ENCODE measurements around the gene SLC17A9.
"Not testable (repeated sequence)": the region's sequence is repeated elsewhere in the genome, so short reads cannot be mapped to it uniquely, and the experiment has no call there.

The SLC17A9 gene

DNA sequence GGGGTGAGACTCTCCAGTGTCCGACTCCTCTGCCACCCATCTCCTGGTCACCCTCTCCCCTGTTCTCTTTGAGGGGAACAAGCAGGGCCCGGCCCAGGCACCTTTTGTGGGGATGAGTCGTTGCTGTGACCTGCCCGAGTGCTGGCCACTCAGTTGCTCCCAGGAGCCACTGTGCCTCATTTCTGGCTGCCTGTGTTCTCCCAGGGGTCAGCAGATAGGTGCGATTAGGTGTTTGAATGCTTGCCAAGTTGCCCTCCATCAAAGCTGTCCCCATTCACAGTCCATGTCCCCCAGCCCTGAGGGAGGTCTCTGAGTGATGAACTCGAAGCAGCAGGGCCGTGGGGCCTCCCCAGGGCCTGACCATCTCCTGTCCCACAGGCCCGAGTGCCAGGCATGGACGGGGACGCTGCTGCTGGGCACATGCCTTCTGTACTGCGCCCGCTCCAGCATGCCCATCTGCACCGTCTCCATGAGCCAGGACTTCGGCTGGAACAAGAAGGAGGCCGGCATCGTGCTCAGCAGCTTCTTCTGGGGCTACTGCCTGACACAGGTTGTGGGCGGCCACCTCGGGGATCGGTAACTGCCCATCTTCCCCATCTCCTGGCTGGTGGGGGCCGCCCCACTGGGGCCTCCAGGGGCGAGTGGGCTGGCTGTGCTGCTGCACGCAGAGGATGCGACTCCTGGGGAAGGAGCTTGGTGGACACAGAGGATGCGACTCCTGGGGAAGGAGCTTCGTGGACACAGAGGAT lies 4.1 kb downstream of the SLC17A9 start:
- DNase-seq (ENCODE audit: low spot score) = no peak

DNA sequence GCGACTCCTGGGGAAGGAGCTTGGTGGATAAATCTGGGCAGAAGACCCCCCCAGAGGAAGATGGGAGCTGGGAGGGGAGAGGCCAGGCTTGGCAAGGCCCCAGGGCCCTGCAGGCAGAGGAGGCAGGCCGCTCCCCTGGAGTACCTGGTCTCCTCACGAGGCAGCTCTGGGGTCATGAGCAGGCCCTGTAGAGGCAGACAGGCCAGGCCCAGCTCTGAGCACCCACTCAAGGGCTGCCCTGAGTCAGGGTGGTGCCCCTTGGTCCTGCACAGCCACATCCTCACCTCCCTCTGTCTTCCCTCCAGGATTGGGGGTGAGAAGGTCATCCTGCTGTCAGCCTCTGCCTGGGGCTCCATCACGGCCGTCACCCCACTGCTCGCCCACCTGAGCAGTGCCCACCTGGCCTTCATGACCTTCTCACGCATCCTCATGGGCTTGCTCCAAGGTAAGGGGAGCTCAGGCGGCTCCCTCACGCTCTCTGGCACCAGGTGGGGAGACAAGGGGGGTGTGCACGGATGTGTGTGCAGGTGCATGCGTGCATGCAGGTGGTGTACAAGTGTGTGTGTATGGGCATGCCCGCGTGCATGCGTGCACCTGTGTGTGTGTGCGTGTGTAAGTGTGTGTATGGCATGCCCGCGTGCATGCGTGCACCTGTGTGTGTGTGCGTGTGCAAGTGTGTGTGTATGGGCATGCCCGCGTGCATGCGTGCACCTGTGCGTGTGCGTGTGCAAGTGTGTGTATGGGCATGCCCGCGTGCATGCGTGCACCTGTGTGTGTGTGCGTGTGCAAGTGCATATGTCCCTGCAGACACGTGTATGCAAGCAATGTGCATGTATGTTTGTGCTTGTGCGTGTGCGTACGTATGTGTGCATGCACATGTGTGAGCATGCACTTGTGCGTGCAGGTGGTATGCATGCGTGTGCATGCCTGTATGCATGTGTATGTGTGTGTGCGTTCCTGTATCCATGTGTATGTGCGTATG lies 4.9 kb downstream of the SLC17A9 start:
- DNase-seq (ENCODE audit: low spot score) = no peak

- DNase-seq (ENCODE audit: low spot score) = no peak
These were observed 6.0 kb downstream of the SLC17A9 start for GRCh38 chr20:62958388-62959100.

GRCh38 chr20:62959101-62959971 lies 6.8 kb downstream of the SLC17A9 start:
- DNase-seq (ENCODE audit: low spot score) = no peak

DNA sequence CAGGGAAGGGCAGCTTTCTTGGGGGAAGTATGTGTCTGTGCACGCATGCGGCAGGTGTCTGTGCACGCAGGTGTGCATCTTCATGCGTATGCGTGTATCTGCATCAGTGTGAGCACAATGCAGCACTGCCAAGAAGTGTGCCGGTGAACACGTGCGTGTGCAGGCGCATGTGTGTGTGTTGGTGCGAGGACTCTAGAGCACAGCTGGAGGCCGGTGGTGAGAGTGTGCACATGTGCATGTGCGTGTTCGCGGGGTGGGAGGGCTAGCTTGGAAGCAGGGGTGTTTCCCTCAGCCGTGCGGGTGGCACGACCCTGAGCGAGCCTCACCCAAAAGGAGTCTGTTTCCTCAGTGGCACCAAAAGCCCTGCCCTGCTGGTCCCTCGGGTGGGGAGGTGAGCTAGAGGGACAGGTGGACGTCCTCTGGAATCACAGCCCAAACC lies 7.5 kb downstream of the SLC17A9 start:
- DNase-seq (ENCODE audit: low spot score) = no peak

DNA sequence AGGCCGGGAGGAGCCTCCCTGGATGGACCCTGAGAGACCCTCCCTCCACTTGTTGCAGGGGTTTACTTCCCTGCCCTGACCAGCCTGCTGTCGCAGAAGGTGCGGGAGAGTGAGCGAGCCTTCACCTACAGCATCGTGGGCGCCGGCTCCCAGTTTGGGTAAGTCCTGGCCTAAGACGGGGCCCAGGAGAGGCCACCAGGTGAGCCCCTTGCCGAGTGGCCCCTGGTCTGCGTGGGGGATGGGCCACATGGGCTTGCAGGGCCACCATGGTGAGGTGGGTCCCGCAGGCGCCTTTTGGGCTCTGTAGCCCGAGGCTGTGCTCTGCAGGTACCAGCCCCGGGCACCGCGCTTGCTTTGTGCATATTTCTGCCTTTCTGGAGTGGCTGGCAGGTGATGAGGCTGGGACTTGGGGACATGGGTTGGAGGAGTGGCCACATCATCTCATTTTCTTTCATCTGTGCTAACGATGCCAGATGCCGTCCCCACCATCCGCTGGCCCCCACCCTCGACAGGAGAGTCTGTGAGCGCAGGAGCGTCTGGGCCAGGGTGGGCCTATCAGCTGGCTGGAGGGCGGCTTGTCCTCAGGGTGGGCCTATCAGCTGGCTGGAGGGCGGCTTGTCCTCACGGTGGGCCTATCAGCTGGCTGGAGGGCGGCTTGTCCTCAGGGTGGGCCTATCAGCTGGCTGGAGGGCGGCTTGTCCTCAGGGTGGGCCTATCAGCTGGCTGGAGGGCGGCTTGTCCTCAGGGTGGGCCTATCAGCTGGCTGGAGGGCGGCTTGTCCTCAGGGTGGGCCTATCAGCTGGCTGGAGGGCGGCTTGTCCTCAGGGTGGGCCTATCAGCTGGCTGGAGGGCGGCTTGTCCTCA lies 8.2 kb downstream of the SLC17A9 start:
- not testable (repeated sequence) for DNase-seq (ENCODE audit: low spot score)

DNA sequence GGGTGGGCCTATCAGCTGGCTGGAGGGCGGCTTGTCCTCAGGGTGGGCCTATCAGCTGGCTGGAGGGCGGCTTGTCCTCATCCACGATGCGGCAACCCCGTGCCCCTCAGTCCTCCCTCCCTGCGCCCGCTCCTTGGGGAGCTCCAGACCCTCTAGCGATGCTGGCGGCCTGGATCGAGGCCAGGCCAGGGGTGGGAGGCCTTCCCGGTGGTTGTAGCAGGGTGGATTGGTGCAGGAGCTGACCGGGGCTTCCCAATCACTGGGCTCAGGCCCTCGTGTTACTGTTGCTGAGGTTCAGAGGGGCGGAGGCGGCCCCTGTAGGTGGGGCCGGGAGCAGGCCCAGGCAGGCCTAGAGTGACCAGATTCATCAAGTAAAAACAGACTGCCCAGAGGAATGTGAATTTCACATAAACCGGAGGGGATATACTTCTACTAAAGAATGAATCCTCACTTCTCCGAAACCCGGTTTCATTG lies 8.8 kb downstream of the SLC17A9 start:
- no peak for DNase-seq (ENCODE audit: low spot score)

GRCh38 chr20:62961799-62962198 lies 9.3 kb downstream of the SLC17A9 start:
- no peak for DNase-seq (ENCODE audit: low spot score)

GRCh38 chr20:62962221-62962879 lies 9.8 kb downstream of the SLC17A9 start:
- DNase-seq (ENCODE audit: low spot score) = no peak

GRCh38 chr20:62962891-62963613 lies 10.5 kb downstream of the SLC17A9 start:
- no peak for DNase-seq (ENCODE audit: low spot score)

DNA sequence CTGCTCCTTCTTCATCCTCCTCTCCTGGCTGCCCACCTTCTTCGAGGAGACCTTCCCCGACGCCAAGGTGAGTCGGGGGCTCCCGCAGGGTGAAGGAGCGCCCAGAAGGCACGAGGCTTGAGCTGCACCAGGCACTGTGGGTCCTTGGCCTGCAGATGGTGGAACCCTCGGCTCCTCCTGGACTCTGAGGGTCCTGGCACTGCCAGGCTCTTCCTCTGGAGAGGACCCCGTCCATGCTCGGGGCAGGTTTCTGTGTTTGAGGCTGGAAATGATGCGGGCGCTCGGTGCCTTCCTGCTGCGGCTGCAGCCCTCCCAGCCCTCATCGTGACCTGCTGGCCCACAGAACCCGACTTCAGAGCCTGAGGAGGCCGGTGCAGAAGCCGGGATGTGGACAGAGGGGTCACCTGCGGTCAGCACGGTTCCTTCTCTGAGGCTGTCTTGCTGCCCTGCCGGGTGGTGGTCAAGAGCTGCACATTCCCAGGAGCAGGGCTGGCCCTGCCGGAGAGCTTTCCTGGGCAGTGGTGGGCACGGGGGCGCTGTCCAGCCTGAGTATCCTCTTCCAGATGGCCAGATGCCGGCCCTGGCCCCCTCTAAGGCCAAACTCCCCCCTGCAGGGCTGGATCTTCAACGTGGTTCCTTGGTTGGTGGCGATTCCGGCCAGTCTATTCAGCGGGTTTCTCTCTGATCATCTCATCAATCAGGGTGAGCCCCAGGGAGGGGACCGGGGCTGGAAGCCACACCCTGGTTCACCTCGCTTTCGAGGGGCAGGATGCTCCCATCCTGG lies 11.3 kb downstream of the SLC17A9 start:
- DNase-seq (ENCODE audit: low spot score) = no peak

- no peak for DNase-seq (ENCODE audit: low spot score)
These were observed 12.2 kb downstream of the SLC17A9 start for GRCh38 chr20:62964700-62965099.

DNA sequence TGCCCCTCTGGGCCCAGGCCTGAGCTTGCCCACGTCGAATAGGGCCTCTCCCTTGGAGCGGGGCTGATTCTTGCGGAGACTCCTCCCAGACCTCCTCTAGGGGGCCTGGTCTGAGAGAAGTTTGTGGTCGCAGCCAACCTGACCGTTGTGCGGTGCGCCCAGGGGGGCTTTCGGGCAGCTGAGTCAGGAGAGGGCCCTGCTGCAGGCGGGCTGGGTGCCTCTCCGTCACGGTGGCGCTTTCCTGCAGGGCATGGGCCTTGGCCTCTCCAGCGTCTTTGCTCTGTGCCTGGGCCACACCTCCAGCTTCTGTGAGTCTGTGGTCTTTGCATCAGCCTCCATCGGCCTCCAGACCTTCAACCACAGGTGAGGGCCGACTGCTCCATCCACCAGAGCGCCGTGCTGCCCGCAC lies 12.9 kb downstream of the SLC17A9 start:
- no peak for DNase-seq (ENCODE audit: low spot score)

DNA sequence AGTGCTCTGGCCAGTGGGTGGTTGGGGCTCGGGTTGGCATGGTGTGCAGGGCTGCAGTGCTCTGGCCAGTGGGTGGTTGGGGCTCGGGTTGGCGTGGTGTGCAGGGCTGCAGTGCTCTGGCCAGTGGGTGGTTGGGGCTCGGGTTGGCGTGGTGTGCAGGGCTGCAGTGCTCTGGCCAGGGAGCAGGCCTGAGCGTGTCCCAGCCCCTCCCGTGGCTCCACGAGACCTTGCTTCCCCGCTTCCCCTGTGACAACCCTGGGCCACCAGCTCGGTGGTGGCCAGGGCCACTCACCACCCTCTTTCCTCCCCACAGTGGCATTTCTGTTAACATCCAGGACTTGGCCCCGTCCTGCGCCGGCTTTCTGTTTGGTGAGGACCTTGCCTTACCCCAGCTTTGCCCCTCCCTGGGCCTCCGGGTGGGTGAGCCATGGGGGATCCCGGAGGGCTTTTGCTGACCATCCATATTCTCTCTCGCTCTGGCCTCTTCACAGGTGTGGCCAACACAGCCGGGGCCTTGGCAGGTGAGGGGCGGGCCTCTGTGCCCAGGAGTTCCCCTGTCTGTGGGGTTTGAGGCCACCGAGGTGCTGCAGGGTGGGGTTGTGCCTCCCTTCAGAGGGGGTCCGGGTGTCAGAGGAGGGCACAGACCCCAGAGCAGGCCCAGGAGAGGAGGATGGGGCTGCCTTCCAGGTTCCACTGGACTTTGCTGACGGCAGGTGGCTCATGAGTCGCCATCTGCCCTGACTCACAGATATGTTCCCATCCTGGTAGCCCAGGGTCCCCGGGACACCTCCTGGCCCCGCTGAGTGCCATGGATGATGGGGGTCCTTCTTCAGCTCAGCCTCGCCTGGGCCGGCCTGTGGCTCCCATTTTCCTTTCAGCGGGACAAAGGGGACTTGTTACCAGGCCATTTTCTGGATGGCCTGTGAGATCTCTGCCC lies 14.0 kb downstream of the SLC17A9 start:
- DNase-seq (ENCODE audit: low spot score) = no peak

DNA sequence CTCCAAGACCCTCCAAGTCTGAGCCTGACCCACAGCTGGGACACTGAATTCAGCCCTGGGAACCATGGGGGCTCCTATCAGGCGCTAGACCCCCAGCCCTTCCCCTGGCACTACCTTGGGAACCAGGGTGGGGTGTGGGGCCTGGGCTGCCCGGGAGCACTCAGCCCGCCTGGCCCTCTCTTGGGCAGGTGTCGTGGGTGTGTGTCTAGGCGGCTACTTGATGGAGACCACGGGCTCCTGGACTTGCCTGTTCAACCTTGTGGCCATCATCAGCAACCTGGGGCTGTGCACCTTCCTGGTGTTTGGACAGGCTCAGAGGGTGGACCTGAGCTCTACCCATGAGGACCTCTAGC lies 14.6 kb downstream of the SLC17A9 start:
- DNase-seq (ENCODE audit: low spot score) = no peak

DNA sequence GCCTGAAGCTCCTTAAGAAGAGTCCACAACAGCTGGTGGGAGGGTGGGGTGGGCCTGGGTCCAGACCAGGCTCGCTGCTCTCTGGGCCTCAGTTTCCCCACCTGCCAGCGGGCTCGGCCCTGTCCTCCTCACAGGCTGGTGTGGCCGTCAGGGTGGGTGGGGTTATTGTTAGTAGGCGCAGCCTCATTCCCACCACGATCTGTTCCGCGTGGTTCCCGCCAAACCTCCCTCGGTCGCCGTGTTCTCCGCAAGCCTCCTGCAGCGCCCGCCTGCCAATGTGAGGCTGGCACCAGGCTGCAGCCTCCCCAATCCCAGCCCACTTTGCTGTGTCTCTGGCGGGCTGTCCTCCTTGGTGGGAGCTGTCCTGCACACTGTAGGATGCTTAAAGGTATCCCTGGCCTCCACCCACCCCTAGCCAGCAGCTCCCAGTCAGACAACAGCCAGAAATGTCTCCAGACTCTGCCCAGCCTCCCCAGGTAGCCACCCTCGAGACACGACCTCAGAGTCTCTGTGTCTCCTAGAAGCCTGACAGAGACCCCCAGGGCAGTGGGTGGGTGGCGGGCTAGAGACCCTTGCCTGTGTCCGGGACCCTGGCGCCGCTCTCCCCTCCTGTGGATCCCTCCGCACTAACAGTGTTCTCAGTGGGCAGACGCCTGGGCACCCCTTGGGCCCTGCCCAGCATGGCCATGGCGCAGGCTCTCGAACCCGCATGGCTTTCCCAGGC lies 15.3 kb downstream of the SLC17A9 start:
- no peak for DNase-seq (ENCODE audit: low spot score)

Measured in HuH-7 (cell line).